Stimulated activated CD8-positive, alpha-beta memory T cell treated with anti-CD3 and anti-CD28 coated beads, Interleukin-15, amount 100 ng/mL, for 24 hours (primary cell): Measurements from ENCODE around the gene NUAK2.

Experiments
- DNase-seq: peaks from one replicate; pipeline ENCODE4 v3.0.0-alpha.2; 2020; ENCODE audit warnings: low read depth

Gene NUAK2

GRCh38 chr1:205256951-205257625 lies 64.5 kb downstream of the NUAK2 start:
- DNase-seq, result no peak

DNA sequence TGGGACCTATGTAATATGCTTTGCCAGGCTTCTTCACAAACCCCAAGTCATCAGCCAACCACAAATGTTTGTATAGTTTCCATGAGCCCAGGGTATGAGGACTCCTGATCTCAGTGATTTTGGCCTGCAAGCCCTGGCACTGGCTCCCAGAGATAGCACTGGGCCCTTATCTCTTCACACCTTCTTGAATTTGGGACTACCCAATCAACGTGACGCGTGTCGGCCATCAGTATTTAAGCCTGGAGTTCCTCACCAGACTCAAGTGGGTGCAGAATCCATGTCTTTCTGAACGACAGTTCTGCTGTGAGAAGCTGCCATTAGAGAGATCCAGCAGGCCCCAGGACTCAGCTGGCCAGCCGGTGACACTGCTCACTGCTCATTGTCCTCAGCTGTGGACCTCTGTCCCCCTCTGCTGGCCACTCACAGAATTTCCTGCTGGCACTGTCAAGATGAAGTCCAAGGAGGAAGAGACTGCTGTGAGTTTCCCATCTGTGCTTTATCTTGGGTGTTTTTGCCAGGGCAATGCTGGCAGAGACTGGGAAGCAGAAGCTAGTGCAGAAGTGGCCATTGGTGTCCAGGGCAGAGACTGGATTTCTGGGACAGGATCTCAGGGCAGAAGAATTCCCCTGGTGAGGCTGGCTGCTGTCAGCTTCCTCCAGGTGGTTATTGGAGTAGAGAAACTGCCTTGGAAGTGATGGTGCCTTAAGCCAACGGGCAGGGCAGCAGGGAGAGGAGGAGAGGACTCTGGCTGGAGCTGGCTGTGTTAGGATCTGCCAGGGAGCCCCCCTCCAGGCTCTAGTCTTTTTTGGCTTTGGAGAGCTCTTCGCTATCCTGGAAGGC lies 65.4 kb downstream of the NUAK2 start:
- DNase-seq, result peak; percentile 77
